ENCODE data around the gene TRPM2.

The TRPM2 gene

DNA sequence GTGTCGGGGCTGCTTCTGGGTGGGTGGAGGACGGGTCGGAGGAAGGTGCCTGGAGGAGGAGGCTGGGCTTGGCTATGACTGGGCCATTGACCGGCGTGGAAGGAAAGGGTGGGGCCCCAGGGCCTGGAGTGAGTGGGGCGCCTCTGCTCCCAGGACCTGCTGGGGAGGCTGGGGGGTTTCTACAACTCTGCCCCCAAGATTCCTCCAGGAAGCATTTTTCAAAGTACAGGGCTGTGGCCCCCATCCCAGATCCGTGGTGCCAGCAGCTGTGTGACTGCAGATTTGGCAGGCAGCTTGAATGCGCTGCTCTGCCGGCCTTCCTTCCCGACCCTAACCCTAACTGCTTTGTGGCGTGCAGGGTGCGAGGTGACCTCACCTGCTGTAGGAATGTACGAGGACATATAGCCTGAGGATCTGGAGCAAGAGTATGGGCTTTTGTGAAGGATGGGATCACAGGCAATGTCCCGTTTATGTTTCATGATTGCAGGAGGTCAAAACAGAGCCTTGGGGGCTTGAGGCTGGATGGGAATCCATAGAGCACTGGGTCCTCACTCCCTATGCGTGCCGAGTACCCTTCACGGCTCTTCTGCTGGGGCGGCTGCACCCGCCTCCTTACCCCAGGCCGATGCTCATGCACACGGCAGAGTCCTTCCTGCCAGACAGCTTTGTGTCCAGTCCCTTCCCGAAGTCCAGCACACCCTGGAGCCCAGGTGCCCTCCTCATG, 24.7 kb downstream of the TRPM2 start:
- H3K4me1 Mint-ChIP-seq (ENCODE audit: low read depth) = peaks cover 26% of the 10 kb centered on the region
- H3K4me3 Mint-ChIP-seq = no peak overlapping the region
- peaks cover 11% of the 10 kb centered on the region for H3K9me3 Mint-ChIP-seq
- H3K36me3 Mint-ChIP-seq (ENCODE audit: low read depth) = peaks cover 61% of the 10 kb centered on the region
- no peak overlapping the region for H3K27ac Mint-ChIP-seq
- no peaks in the 10 kb centered on the region for H3K27me3 Mint-ChIP-seq (ENCODE audit: low read depth)

- Mint-ChIP-seq H3K27me3 (ENCODE audit: low read depth) (no peaks in the 10 kb centered on the region), H3K27ac (no peak overlapping the region), H3K9me3 (peaks cover 16% of the 10 kb centered on the region), H3K36me3 (ENCODE audit: low read depth) (peaks cover 65% of the 10 kb centered on the region), H3K4me1 (ENCODE audit: low read depth) (peaks cover 21% of the 10 kb centered on the region), H3K4me3 (no peak overlapping the region)
Observed at GRCh38 chr21:44378646-44379514, 25.5 kb downstream of the TRPM2 start.

DNA sequence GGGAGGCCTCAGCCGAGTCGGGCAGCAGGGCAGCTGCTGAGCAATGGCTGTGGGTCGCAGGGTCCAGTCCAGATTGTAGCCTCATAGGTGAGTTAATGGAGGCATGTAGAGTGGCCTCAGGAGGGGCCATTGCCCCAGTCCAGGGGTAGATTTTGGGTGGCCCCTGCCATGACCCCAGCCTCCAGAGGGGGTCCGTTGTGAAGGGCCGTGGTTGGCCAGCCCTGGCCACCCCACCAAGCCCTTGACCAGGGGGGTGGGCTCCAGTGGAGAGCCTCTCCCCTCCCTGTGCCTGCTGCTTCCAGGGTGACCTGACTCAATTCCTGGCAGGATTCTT, 26.1 kb downstream of the TRPM2 start:
- Mint-ChIP-seq H3K36me3 (ENCODE audit: low read depth) (peaks cover 67% of the 10 kb centered on the region), H3K9me3 (peaks cover 22% of the 10 kb centered on the region), H3K27ac (no peak overlapping the region), H3K4me3 (no peak overlapping the region), H3K4me1 (ENCODE audit: low read depth) (peaks cover 17% of the 10 kb centered on the region), H3K27me3 (ENCODE audit: low read depth) (no peaks in the 10 kb centered on the region)

DNA sequence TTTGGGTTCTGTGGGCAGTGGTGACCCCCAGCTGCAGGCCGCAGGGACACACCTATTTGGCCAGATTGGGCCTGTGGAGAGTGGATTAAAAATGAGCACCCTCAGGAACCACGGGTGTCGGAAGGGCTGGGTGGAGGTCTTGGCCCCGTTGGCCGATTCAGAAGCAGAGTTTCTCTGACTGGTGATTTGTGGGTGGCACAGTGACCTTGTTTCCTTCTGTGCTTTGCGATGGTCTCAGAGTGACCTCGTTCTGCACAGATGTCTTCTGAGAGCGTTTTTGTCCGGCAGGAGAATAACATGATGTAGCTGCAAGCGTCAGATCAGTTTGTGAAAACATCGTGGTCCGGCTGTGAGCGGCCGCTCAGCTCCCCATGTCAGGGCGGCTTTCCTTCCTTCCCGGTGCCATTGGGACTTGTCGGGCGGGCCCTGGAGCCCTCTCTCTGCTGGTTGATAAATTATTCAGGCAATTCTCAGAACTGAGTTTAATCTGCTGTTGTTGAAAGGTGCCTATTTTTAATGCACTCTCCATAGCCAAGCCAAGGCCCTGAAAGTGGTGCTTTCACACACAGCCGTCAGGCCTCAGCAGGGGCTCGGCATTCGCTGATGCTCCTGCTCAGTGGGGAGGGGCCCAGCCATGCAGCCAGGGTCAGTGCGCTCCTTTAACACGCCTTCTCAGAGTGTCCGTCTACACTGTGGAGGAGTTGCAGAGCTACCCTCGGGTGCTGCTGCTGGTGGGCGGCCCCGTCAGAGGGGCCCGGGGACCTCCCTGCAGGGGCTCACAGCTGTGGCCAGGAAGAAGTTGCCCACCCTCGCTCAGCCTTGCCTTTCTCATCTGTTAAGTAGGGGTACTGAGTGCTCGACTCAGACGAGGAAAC, 26.8 kb downstream of the TRPM2 start:
- Mint-ChIP-seq H3K4me1 (ENCODE audit: low read depth) (peaks cover 10% of the 10 kb centered on the region), H3K36me3 (ENCODE audit: low read depth) (peaks cover 67% of the 10 kb centered on the region), H3K9me3 (peaks cover 26% of the 10 kb centered on the region), H3K27me3 (ENCODE audit: low read depth) (no peaks in the 10 kb centered on the region), H3K4me3 (no peak overlapping the region), H3K27ac (no peak overlapping the region)

DNA sequence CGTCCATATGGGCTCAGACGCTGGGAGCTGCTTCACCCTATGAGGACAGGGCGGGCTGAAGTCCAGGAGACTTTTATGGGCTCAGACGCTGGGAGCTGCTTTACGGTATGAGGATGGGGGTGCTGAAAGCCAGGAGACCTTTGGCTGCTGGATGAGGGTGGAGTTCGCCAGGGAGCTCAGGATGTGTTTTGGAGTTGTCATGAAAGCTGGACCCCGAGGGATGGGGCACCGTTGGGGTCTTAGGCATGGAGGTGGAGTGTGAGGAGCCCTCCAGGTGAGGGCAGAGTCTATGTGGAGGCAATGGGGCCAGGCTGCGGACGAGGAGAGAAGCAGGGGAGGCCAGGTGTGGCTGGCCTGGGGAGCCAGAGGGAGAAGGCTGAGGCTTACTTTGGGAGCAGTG, 27.5 kb downstream of the TRPM2 start:
- Mint-ChIP-seq H3K4me1 (ENCODE audit: low read depth) (peaks cover 4% of the 10 kb centered on the region), H3K27ac (no peak overlapping the region), H3K27me3 (ENCODE audit: low read depth) (no peaks in the 10 kb centered on the region), H3K4me3 (no peak overlapping the region), H3K9me3 (peaks cover 31% of the 10 kb centered on the region), H3K36me3 (ENCODE audit: low read depth) (peaks cover 67% of the 10 kb centered on the region)

- Mint-ChIP-seq H3K27ac (no peak overlapping the region), H3K27me3 (ENCODE audit: low read depth) (no peaks in the 10 kb centered on the region), H3K4me3 (no peak overlapping the region), H3K4me1 (ENCODE audit: low read depth) (peaks cover 2% of the 10 kb centered on the region), H3K9me3 (peaks cover 36% of the 10 kb centered on the region), H3K36me3 (ENCODE audit: low read depth) (peaks cover 62% of the 10 kb centered on the region)
Observed at GRCh38 chr21:44381874-44382273, 28.5 kb downstream of the TRPM2 start.

GRCh38 chr21:44382536-44382935, 29.1 kb downstream of the TRPM2 start:
- Mint-ChIP-seq H3K27me3 (ENCODE audit: low read depth) (no peaks in the 10 kb centered on the region), H3K9me3 (peaks cover 36% of the 10 kb centered on the region), H3K27ac (no peak overlapping the region), H3K4me1 (ENCODE audit: low read depth) (peaks cover 2% of the 10 kb centered on the region), H3K4me3 (no peak overlapping the region), H3K36me3 (ENCODE audit: low read depth) (peaks cover 61% of the 10 kb centered on the region)

- H3K4me1 Mint-ChIP-seq (ENCODE audit: low read depth) = peaks cover 2% of the 10 kb centered on the region
- no peak overlapping the region for H3K27ac Mint-ChIP-seq
- H3K27me3 Mint-ChIP-seq (ENCODE audit: low read depth) = no peaks in the 10 kb centered on the region
- no peak overlapping the region for H3K4me3 Mint-ChIP-seq
- peaks cover 36% of the 10 kb centered on the region for H3K9me3 Mint-ChIP-seq
- H3K36me3 Mint-ChIP-seq (ENCODE audit: low read depth) = peaks cover 59% of the 10 kb centered on the region
Observed at GRCh38 chr21:44383216-44383615, 29.8 kb downstream of the TRPM2 start.

- Mint-ChIP-seq H3K36me3 (ENCODE audit: low read depth) (peaks cover 54% of the 10 kb centered on the region), H3K27ac (no peak overlapping the region), H3K4me1 (ENCODE audit: low read depth) (peaks cover 2% of the 10 kb centered on the region), H3K27me3 (ENCODE audit: low read depth) (no peaks in the 10 kb centered on the region), H3K4me3 (no peak overlapping the region), H3K9me3 (peaks cover 36% of the 10 kb centered on the region)
Observed at GRCh38 chr21:44384968-44385367, 31.5 kb downstream of the TRPM2 start.

GRCh38 chr21:44389335-44389734, 35.9 kb downstream of the TRPM2 start:
- H3K4me3 Mint-ChIP-seq = no peak overlapping the region
- no peak overlapping the region for H3K27ac Mint-ChIP-seq
- no peaks in the 10 kb centered on the region for H3K4me1 Mint-ChIP-seq (ENCODE audit: low read depth)
- H3K27me3 Mint-ChIP-seq (ENCODE audit: low read depth) = no peaks in the 10 kb centered on the region
- peaks cover 20% of the 10 kb centered on the region for H3K9me3 Mint-ChIP-seq
- peaks cover 39% of the 10 kb centered on the region for H3K36me3 Mint-ChIP-seq (ENCODE audit: low read depth)

- Mint-ChIP-seq H3K36me3 (ENCODE audit: low read depth) (peaks cover 25% of the 10 kb centered on the region), H3K27ac (no peak overlapping the region), H3K27me3 (ENCODE audit: low read depth) (no peaks in the 10 kb centered on the region), H3K4me3 (no peak overlapping the region), H3K4me1 (ENCODE audit: low read depth) (peaks cover 5% of the 10 kb centered on the region), H3K9me3 (peaks cover 5% of the 10 kb centered on the region)
Observed at GRCh38 chr21:44390886-44391285, 37.5 kb downstream of the TRPM2 start.

DNA sequence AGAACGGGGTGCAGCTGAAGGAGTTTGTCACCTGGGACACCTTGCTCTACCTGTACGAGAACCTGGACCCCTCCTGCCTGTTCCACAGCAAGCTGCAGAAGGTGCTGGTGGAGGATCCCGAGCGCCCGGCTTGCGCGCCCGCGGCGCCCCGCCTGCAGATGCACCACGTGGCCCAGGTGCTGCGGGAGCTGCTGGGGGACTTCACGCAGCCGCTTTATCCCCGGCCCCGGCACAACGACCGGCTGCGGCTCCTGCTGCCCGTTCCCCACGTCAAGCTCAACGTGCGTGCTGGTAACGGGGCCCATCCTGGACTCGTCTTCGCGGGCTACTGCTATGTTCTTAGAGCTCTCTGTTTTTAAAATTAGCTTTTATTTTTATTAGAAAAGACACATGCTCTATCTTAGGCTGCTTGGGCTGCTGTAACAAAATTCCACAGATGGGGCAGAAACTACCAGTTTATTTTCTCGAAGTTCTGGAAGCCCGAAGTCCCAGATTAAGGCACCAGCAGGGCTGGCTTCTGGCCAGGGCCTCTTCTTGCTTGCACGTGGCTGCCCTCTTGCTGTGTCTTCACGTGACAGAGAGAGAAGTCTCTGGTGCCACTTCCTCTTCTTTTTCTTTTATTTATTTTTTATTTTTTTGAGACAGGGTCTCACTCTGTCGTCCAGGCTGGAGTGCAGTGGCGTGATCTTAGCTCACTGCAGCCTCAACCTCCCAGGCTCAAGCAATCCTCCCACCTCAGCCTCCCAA, 38.1 kb downstream of the TRPM2 start:
- H3K4me3 Mint-ChIP-seq = no peak overlapping the region
- H3K27ac Mint-ChIP-seq = no peak overlapping the region
- H3K9me3 Mint-ChIP-seq = peaks cover 2% of the 10 kb centered on the region
- H3K36me3 Mint-ChIP-seq (ENCODE audit: low read depth) = peaks cover 23% of the 10 kb centered on the region
- H3K4me1 Mint-ChIP-seq (ENCODE audit: low read depth) = peaks cover 5% of the 10 kb centered on the region
- no peaks in the 10 kb centered on the region for H3K27me3 Mint-ChIP-seq (ENCODE audit: low read depth)

DNA sequence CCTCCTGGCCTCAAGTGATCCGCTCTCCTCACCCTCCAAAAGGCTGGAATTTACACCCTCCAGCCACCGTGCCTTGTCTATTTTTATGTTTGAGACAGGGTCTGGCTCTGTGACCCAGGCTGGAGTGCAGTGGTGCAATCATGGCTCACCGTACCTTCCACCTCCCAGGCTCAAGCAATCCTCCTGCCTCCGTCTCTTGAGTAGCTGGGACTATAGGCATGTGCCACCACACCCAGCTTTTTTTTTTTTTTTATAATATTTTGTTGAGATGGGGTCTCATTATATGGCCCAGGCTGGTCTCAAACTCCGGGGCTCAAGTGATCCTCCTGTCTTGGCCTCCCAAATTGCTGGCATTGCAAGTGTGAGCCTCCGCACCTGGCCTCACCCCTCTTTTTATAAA, 38.8 kb downstream of the TRPM2 start:
- H3K9me3 Mint-ChIP-seq = no peaks in the 10 kb centered on the region
- H3K27ac Mint-ChIP-seq = no peak overlapping the region
- H3K4me3 Mint-ChIP-seq = no peak overlapping the region
- H3K4me1 Mint-ChIP-seq (ENCODE audit: low read depth) = peaks cover 5% of the 10 kb centered on the region
- no peaks in the 10 kb centered on the region for H3K27me3 Mint-ChIP-seq (ENCODE audit: low read depth)
- H3K36me3 Mint-ChIP-seq (ENCODE audit: low read depth) = peaks cover 22% of the 10 kb centered on the region

DNA sequence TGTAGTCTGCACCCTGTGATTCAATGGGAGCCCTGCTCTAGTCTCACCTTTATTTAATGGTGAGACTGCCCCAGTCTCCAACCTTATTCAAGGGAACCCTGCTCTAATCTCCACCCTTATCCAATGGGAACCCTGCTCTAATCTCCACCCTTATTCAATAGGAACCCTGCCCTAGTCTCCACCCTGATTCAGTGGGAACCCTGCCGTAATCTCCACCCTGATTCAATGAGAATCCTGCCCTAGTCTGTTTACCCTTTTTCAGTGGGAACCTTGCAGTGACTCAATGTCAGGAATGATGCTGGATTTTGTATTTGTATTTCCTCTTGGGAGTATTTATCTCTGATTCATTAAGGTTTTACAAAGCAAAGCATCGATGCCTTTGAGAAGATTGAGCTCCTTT, 39.5 kb downstream of the TRPM2 start:
- Mint-ChIP-seq H3K27me3 (ENCODE audit: low read depth) (no peaks in the 10 kb centered on the region), H3K4me3 (no peak overlapping the region), H3K9me3 (no peaks in the 10 kb centered on the region), H3K4me1 (ENCODE audit: low read depth) (peaks cover 5% of the 10 kb centered on the region), H3K36me3 (ENCODE audit: low read depth) (peaks cover 19% of the 10 kb centered on the region), H3K27ac (no peak overlapping the region)

Data from T-helper 1 cell treated with Interleukin-12 subunit alpha and Interleukin-12 subunit beta and Interleukin-4 antibody, amounts not matched to agents 30 μg/mL and 1 μg/mL, for 36 hours (primary cell).